Transverse colon (tissue), 4 donors: ENCODE data around the gene SLC10A3.
A peak's percentile ranks its signal among the peaks of the same experiment; 100 is the strongest.

ENCODE experiments used
- EP300 ChIP-seq: sonication (generic); formaldehyde crosslinking; IDR thresholded peaks from one replicate; pipeline ENCODE4 v1.6.1; 2017; ENCODE audit warnings: antibody characterized with exemption, low read depth
- POLR2AphosphoS5 ChIP-seq, 3 donors: sonication (generic); formaldehyde crosslinking; IDR thresholded peaks; one replicate each; pipeline ENCODE4 v1.6.1; 2016; ENCODE audit warnings: antibody characterized with exemption in 3 of 3
- TF ChIP-seq, protein P1 (sequence below), 5 experiments: fragments of 200-600 bp in 3 of 5; fragments of 450-650 bp in 2 of 5; sonication (generic) in 3 of 5; IDR thresholded peaks; 1 replicate in 2 of 5; 2 replicates in 3 of 5; pipeline ENCODE4 v1.5.1; 2016 to 2017; ENCODE audit warnings: antibody characterized with exemption in 5 of 5, inconsistent platforms in 3 of 5, mild to moderate bottlenecking in 2 of 5, moderate library complexity in 1 of 5

DNA sequence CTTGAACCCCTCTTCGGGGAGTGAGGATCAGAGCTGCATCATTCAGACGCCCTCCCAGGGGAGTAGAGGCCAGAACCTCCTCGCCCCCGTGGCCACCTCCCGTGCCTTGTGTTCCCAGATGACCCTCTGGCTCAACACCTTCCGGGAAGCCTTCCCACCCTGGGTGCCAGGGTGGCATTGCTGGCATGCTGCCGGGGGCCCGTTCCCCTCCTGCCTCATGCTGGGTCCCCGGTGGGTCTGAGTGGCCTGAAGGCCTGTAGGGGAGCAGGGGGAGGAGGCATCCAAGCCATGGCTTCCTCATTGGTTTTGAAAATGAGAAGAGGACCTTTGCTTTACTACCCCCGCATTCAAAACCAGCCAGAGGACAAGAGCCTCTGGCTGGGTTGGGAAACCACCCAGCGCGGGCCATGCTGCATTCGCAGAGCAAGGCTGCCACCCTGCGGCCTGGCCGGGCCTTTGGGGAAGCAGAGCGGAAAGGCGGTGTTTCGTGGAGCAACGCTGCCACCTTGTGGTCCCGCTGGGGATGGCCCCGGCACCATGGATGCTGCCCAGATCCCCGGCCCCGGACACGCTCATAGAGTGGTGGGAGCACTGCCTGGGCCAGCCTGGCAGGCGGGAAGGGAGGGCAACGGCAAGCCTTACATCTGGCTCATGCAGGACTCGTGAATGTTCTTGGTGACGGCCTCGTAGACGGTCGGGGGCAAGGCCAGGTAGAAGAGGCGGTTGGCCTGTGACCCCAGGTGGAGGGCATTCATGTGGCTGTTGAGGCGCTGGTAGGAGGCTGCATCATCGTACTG lies 44.3 kb upstream of the SLC10A3 start:
- TF ChIP-seq, protein P1, sequence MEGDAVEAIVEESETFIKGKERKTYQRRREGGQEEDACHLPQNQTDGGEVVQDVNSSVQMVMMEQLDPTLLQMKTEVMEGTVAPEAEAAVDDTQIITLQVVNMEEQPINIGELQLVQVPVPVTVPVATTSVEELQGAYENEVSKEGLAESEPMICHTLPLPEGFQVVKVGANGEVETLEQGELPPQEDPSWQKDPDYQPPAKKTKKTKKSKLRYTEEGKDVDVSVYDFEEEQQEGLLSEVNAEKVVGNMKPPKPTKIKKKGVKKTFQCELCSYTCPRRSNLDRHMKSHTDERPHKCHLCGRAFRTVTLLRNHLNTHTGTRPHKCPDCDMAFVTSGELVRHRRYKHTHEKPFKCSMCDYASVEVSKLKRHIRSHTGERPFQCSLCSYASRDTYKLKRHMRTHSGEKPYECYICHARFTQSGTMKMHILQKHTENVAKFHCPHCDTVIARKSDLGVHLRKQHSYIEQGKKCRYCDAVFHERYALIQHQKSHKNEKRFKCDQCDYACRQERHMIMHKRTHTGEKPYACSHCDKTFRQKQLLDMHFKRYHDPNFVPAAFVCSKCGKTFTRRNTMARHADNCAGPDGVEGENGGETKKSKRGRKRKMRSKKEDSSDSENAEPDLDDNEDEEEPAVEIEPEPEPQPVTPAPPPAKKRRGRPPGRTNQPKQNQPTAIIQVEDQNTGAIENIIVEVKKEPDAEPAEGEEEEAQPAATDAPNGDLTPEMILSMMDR (IDR thresholded peaks at IDR 0.05) = peak; percentile 85 to 98 (median 95)
- peak in 2 of 3 donors; percentile 48 to 68 for TF ChIP-seq POLR2AphosphoS5 (IDR thresholded peaks at IDR 0.05)
- TF ChIP-seq EP300 = no peak
